ENCODE results near the gene CA14.
A peak's percentile ranks its signal among the peaks of the same experiment; 100 is the strongest.
"Not testable (repeated sequence)": the region's sequence is repeated elsewhere in the genome, so short reads cannot be mapped to it uniquely, and the experiment has no call there.

Gene CA14

GRCh38 chr1:150234309-150234565 is 23.3 kb upstream of the CA14 start:
- TF ChIP-seq, protein P1, sequence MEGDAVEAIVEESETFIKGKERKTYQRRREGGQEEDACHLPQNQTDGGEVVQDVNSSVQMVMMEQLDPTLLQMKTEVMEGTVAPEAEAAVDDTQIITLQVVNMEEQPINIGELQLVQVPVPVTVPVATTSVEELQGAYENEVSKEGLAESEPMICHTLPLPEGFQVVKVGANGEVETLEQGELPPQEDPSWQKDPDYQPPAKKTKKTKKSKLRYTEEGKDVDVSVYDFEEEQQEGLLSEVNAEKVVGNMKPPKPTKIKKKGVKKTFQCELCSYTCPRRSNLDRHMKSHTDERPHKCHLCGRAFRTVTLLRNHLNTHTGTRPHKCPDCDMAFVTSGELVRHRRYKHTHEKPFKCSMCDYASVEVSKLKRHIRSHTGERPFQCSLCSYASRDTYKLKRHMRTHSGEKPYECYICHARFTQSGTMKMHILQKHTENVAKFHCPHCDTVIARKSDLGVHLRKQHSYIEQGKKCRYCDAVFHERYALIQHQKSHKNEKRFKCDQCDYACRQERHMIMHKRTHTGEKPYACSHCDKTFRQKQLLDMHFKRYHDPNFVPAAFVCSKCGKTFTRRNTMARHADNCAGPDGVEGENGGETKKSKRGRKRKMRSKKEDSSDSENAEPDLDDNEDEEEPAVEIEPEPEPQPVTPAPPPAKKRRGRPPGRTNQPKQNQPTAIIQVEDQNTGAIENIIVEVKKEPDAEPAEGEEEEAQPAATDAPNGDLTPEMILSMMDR (IDR thresholded peaks at IDR 0.05) = no peak
- Histone ChIP-seq H3K27ac (peak overlapping the region; percentile 97 to 98), H3K4me3 (peak overlapping the region; percentile 81)
- DNase-seq (ENCODE audit: low spot score) = no peak

- H3K4me3 ChIP-seq = peak overlapping the region; percentile 81
- DNase-seq (ENCODE audit: low spot score) = peak; percentile 93
- TF ChIP-seq, protein P1 (IDR thresholded peaks at IDR 0.05) = no peak
- H3K27ac ChIP-seq = peak overlapping the region; percentile 97 to 98
Observed at GRCh38 chr1:150234566-150235293, 22.8 kb upstream of the CA14 start.

DNA sequence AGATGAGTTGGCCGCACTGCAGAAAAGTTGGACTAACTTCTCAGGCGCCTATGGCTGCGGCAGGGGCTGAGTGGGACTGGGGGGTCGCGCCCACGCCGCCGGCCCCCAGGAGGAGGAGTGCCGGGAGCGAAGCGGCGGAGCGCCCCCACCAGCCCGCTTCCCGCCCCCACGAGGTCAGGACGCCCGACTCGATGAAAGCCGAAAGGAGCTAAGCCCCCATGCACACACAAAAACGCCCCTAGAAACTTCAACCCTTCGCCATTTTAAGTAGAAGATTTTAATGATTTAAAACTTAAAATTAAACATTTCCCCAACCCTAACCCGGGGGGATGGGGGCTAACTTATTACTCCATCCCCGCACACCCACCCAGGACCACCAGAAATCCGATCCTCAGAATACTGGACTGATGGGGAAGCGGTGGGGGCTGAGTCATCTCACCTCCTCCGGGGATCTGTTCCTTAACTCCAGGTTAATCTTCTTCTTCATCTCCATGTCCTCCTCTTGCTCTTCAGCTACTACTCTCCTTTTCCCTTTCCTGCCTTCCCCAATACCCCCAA is 22.2 kb upstream of the CA14 start:
- no peak for DNase-seq (ENCODE audit: low spot score)
- peak overlapping the region; percentile 97 to 98 for H3K27ac ChIP-seq
- TF ChIP-seq, protein P1 (IDR thresholded peaks at IDR 0.05) = no peak
- peak overlapping the region; percentile 81 for H3K4me3 ChIP-seq

DNA sequence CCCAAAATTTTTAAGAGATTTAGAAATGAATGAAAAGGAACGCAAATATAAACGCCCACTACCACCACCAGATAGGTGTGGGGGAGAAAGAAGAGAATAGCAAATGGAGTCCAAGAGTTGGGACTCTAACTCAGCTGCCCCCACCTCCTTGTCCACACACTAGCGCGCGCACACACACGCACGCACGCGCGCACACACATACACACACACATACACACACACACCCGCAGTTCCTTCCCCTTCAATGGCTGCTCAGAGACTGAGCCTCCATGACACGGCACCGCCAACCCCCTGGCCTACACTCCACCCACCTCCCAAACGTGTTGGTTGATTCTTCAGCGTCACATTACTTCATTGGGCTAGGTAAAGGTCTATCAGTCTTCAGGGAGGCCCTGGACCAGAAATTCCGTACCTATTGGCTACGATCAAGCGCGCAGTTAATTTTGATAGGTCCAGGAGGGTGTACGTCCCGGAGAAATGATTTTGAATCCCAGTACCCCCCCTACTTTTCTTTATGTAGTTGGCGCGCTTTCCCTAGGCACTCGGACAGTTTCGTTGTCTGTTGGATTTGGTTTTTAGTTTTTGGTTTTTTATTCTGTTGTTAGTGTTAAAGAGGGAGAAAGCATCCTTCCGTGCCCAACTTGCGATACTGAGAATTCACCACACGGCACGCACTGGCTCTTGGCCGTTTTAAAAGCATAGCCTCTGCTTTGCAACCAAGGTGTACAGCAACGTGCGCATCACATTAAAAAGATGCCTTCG is 21.5 kb upstream of the CA14 start, which contains the start of gene ANP32E:
ANP32E (minus strand) TSS at position 261 of the 762 bp plus-strand sequence. CDS start 326 bp downstream, outside the sequence.
- peak within 1 kb of the TSS; percentile 97 to 98 for H3K27ac ChIP-seq
- H3K4me3 ChIP-seq = peak within 1 kb of the TSS; percentile 81
- peak; percentile 99 for DNase-seq (ENCODE audit: low spot score)
- TF ChIP-seq, protein P1 (IDR thresholded peaks at IDR 0.05) = no peak

GRCh38 chr1:150236614-150237100 is 20.9 kb upstream of the CA14 start:
- DNase-seq (ENCODE audit: low spot score) = no peak
- H3K27ac ChIP-seq = peak overlapping the region in 1 of 2 donors; percentile 98

DNA sequence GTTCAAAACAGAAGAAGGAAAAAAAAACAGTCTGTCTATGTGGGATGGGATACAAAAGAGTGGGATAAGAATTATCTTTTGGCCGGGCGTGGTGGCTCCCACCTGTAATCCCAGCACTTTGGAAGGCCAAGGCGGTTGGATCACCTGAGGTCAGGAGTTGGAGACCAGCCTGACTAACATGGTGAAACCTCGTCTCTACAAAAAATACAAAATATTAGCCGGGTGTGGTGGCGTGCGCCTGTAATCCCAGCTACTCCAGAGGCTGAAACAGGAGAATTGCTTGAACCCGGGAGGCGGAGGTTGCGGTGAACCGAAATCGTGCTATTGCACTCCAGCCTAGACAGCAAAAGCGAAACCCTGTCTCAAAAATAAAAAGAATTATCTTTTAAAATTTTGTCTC is 20.4 kb upstream of the CA14 start:
- H3K4me3 ChIP-seq; DNase-seq (ENCODE audit: low spot score); H3K27ac ChIP-seq: not testable (repeated sequence)

More at GRCh38 chr1:150236614-150237100, 20.9 kb upstream of the CA14 start:
- H3K4me3 ChIP-seq = peak overlapping the region; percentile 81
- TF ChIP-seq, protein P1 (IDR thresholded peaks at IDR 0.05) = no peak

DNA sequence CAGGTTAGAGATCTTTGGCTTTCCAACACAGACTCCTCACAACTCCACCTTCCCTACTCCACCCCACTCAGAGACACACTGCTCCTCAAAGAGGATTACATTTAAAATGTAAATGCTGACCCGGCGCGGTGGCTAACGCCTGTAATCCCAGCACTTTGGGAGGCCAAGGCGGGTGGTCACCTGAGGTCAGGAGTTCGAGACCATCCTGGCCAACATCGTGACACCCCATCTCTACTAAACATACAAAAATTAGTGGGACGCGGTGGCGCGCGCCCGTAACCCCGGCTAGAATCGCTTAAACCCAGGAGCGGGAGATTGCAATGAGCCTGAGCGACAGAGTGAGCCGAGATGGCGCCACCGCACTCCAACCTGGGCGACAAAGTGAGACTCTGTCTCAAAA is 19.8 kb upstream of the CA14 start:
- Histone ChIP-seq H3K27ac (no peak overlapping the region), H3K4me3 (no peak overlapping the region)
- TF ChIP-seq, protein P1 (IDR thresholded peaks at IDR 0.05) = no peak
- DNase-seq (ENCODE audit: low spot score) = no peak
